Measurements from ENCODE around the gene AMOT.

Gene AMOT

GRCh38 chrX:112802541-112802940 is 38.1 kb downstream of the AMOT start:
- in situ Hi-C loops (cut with HindIII; ENCODE audit: low sequenced_read_pairs): no loop called here

- in situ Hi-C loops (cut with HindIII; ENCODE audit: low sequenced_read_pairs): no loop called here
Observed at GRCh38 chrX:112800971-112801775, 39.5 kb downstream of the AMOT start.

GRCh38 chrX:112799425-112799824 is 41.2 kb downstream of the AMOT start:
- in situ Hi-C loops (cut with HindIII; ENCODE audit: low sequenced_read_pairs): no loop called here

- in situ Hi-C loops (cut with HindIII; ENCODE audit: low sequenced_read_pairs): no loop called here
Observed at GRCh38 chrX:112798736-112799135, 41.9 kb downstream of the AMOT start.

- in situ Hi-C loops (cut with HindIII; ENCODE audit: low sequenced_read_pairs): loop anchor here (5.0 kb wide), 1 partner anchor 32 kb away; no protein-coding TSS in a partner anchor
Observed at GRCh38 chrX:112789931-112790330, 50.7 kb downstream of the AMOT start.

GRCh38 chrX:112786076-112786475 is 54.6 kb downstream of the AMOT start:
- in situ Hi-C loops (cut with HindIII; ENCODE audit: low sequenced_read_pairs): loop anchor here (5.0 kb wide), 1 partner anchor 36 kb away; no protein-coding TSS in a partner anchor

GRCh38 chrX:112785344-112785743 is 55.3 kb downstream of the AMOT start:
- in situ Hi-C loops (cut with HindIII; ENCODE audit: low sequenced_read_pairs): loop anchor here (5.0 kb wide), 1 partner anchor 37 kb away; no protein-coding TSS in a partner anchor

GRCh38 chrX:112784692-112785091 is 55.9 kb downstream of the AMOT start:
- in situ Hi-C loops (cut with HindIII; ENCODE audit: low sequenced_read_pairs): loop anchor here (5.0 kb wide), 2 partner anchors 37 to 38 kb away; no protein-coding TSS in a partner anchor

- in situ Hi-C loops (cut with HindIII; ENCODE audit: low sequenced_read_pairs): no loop called here
Observed at GRCh38 chrX:112779139-112779538, 61.5 kb downstream of the AMOT start.

GRCh38 chrX:112774651-112775293 is 65.9 kb downstream of the AMOT start:
- in situ Hi-C loops (cut with HindIII; ENCODE audit: low sequenced_read_pairs): no loop called here

GRCh38 chrX:112774142-112774541 is 66.5 kb downstream of the AMOT start:
- in situ Hi-C loops (cut with HindIII; ENCODE audit: low sequenced_read_pairs): no loop called here

- in situ Hi-C loops (cut with HindIII; ENCODE audit: low sequenced_read_pairs): no loop called here
Observed at GRCh38 chrX:112769034-112769433, 71.6 kb downstream of the AMOT start.

- in situ Hi-C loops (cut with HindIII; ENCODE audit: low sequenced_read_pairs): no loop called here
Observed at GRCh38 chrX:112768563-112768962, 72.1 kb downstream of the AMOT start.

- in situ Hi-C loops (cut with HindIII; ENCODE audit: low sequenced_read_pairs): no loop called here
Observed at GRCh38 chrX:112766774-112767173, 73.9 kb downstream of the AMOT start.

GRCh38 chrX:112761242-112762207 is 79.1 kb downstream of the AMOT start:
- in situ Hi-C loops (cut with HindIII; ENCODE audit: low sequenced_read_pairs): no loop called here

GRCh38 chrX:112760697-112761096 is 79.9 kb downstream of the AMOT start:
- in situ Hi-C loops (cut with HindIII; ENCODE audit: low sequenced_read_pairs): no loop called here

- in situ Hi-C loops (cut with HindIII; ENCODE audit: low sequenced_read_pairs): no loop called here
Observed at GRCh38 chrX:112759966-112760365, 80.7 kb downstream of the AMOT start.

- in situ Hi-C loops (cut with HindIII; ENCODE audit: low sequenced_read_pairs): no loop called here
Observed at GRCh38 chrX:112759512-112759911, 81.1 kb downstream of the AMOT start.

GRCh38 chrX:112757946-112758345 is 82.7 kb downstream of the AMOT start:
- in situ Hi-C loops (cut with HindIII; ENCODE audit: low sequenced_read_pairs): no loop called here

- in situ Hi-C loops (cut with HindIII; ENCODE audit: low sequenced_read_pairs): no loop called here
Observed at GRCh38 chrX:112753116-112753515, 87.5 kb downstream of the AMOT start.

- in situ Hi-C loops (cut with HindIII; ENCODE audit: low sequenced_read_pairs): no loop called here
Observed at GRCh38 chrX:112751076-112751475, 89.6 kb downstream of the AMOT start.

Measured in endothelial cell of hepatic sinusoid (primary cell).